GM12874 (cell line): ENCODE results near the gene PIK3R1.

Source experiments
- CTCF ChIP-seq: IDR thresholded peaks from 2 replicates; pipeline ENCODE4 v1.5.1; 2011; ENCODE audit warnings: low read depth, mild to moderate bottlenecking, control low read depth, low read length, moderate library complexity; ENCODE audit not compliant: insufficient read depth

The PIK3R1 gene

GRCh38 chr5:68215208-68215897 lies at the start of gene PIK3R1:
Gene PIK3R1, plus strand, starts transcription at chr5:68215756. Its CDS starts 10,920 bp downstream, at chr5:68226676.
- no peak for TF ChIP-seq CTCF

GRCh38 chr5:68167195-68167651 lies 48.3 kb upstream of the PIK3R1 start:
- no peak for TF ChIP-seq CTCF

GRCh38 chr5:68169903-68170302 lies 45.7 kb upstream of the PIK3R1 start:
- no peak for TF ChIP-seq CTCF

- no peak for TF ChIP-seq CTCF
Measured at GRCh38 chr5:68170826-68171558, 44.6 kb upstream of the PIK3R1 start.

GRCh38 chr5:68172314-68172713 lies 43.2 kb upstream of the PIK3R1 start:
- no peak for TF ChIP-seq CTCF

GRCh38 chr5:68173007-68173406 lies 42.5 kb upstream of the PIK3R1 start:
- no peak for TF ChIP-seq CTCF

- TF ChIP-seq CTCF: no peak
Measured at GRCh38 chr5:68176253-68176652, 39.3 kb upstream of the PIK3R1 start.
